SK-N-SH treated with all-trans-retinoic acid at 6 μM for 48 hours (cell line): ENCODE data around the gene SIGLEC6.

ENCODE experiments used
- ATAC-seq: fragments of 200-7000 bp; cut with Tn5 transposase; 3 replicates; pipeline ENCODE4 v1.9.1; 2020; ENCODE audit warnings: mild to moderate bottlenecking, moderate library complexity
- ARNTL ChIP-seq: fragments of 450-650 bp; formaldehyde crosslinking; IDR thresholded peaks from 2 replicates; pipeline ENCODE4 v1.5.0; 2020; ENCODE audit warnings: low read depth, mild to moderate bottlenecking, moderate library complexity, borderline replicate concordance
- BACH2 ChIP-seq: fragments of 250-450 bp; sonication (Bioruptor Pico); IDR thresholded peaks from 2 replicates; pipeline ENCODE4 v1.9.0; 2021; ENCODE audit warnings: mild to moderate bottlenecking, borderline replicate concordance
- CSDC2 ChIP-seq: fragments of 250-450 bp; sonication (Bioruptor Pico); IDR thresholded peaks from 2 replicates; pipeline ENCODE4 v1.5.0; 2020; ENCODE audit warnings: mild to moderate bottlenecking, moderate library complexity
- ESRRG ChIP-seq: fragments of 250-450 bp; sonication (Bioruptor Pico); IDR thresholded peaks from 2 replicates; pipeline ENCODE4 v1.6.1; 2021; ENCODE audit warnings: mild to moderate bottlenecking
- GLIS3 ChIP-seq: fragments of 250-450 bp; sonication (Bioruptor Pico); IDR thresholded peaks from 2 replicates; pipeline ENCODE4 v1.5.0; 2020; ENCODE audit warnings: mild to moderate bottlenecking, moderate library complexity
- ISL1 ChIP-seq: fragments of 250-450 bp; sonication (Bioruptor Pico); IDR thresholded peaks from 2 replicates; pipeline ENCODE4 v2.1.2; 2022; ENCODE audit warnings: mild to moderate bottlenecking, moderate library complexity
- OSR1 ChIP-seq: fragments of 250-450 bp; sonication (Bioruptor Pico); IDR thresholded peaks from 2 replicates; pipeline ENCODE4 v1.8.0; 2022; ENCODE audit warnings: moderate library complexity, mild to moderate bottlenecking, inconsistent platforms
- POU6F1 ChIP-seq: fragments of 250-450 bp; sonication (Bioruptor Pico); IDR thresholded peaks from 2 replicates; pipeline ENCODE4 v1.8.0; 2021; ENCODE audit warnings: low read depth, mild to moderate bottlenecking, moderate library complexity, borderline replicate concordance
- PPARA ChIP-seq: fragments of 250-450 bp; sonication (Bioruptor Pico); IDR thresholded peaks from 2 replicates; pipeline ENCODE4 v1.5.0; 2020; ENCODE audit warnings: mild to moderate bottlenecking, borderline replicate concordance
- RARB ChIP-seq: fragments of 250-450 bp; sonication (Bioruptor Pico); IDR thresholded peaks from 2 replicates; pipeline ENCODE4 v1.8.0; 2021; ENCODE audit warnings: mild to moderate bottlenecking, moderate library complexity
- TOX ChIP-seq: fragments of 250-450 bp; sonication (Bioruptor Pico); IDR thresholded peaks from 2 replicates; pipeline ENCODE4 v1.8.0; 2021; ENCODE audit warnings: mild to moderate bottlenecking, moderate library complexity, borderline replicate concordance
- ZFP3 ChIP-seq: fragments of 250-450 bp; sonication (Bioruptor Pico); IDR thresholded peaks from 2 replicates; pipeline ENCODE4 v1.5.0; 2020; ENCODE audit warnings: mild to moderate bottlenecking, moderate library complexity
- ZFP30 ChIP-seq: fragments of 450-650 bp; formaldehyde crosslinking; IDR thresholded peaks from 2 replicates; pipeline ENCODE4 v1.5.0; 2022; ENCODE audit warnings: mild to moderate bottlenecking, moderate library complexity
- ZNF565 ChIP-seq: fragments of 450-650 bp; formaldehyde crosslinking; conservative IDR thresholded peaks from 2 replicates; pipeline ENCODE4 v1.5.0; 2020; ENCODE audit warnings: low read depth, mild to moderate bottlenecking, moderate library complexity
- ZNF70 ChIP-seq: fragments of 450-650 bp; formaldehyde crosslinking; IDR thresholded peaks from 2 replicates; pipeline ENCODE4 v1.5.0; 2020; ENCODE audit warnings: mild to moderate bottlenecking, moderate library complexity
- ZNF8 ChIP-seq: fragments of 450-650 bp; formaldehyde crosslinking; IDR thresholded peaks from 2 replicates; pipeline ENCODE4 v1.5.0; 2020; ENCODE audit warnings: mild to moderate bottlenecking, moderate library complexity
- TF ChIP-seq, protein P1 (sequence below): fragments of 250-450 bp; sonication (Bioruptor Pico); IDR thresholded peaks from 2 replicates; pipeline ENCODE4 v1.8.0; 2020; ENCODE audit warnings: mild to moderate bottlenecking, moderate library complexity, borderline replicate concordance
- TF ChIP-seq, protein P2 (sequence below): fragments of 250-450 bp; sonication (Bioruptor Pico); IDR thresholded peaks from 2 replicates; pipeline ENCODE4 v1.5.1; 2021; ENCODE audit warnings: mild to moderate bottlenecking, moderate library complexity
- TF ChIP-seq, protein P3 (sequence below): fragments of 250-450 bp; sonication (Bioruptor Pico); IDR thresholded peaks from 2 replicates; pipeline ENCODE4 v1.5.0; 2020; ENCODE audit warnings: mild to moderate bottlenecking, moderate library complexity
- TF ChIP-seq, protein P4 (sequence below): fragments of 250-450 bp; sonication (Bioruptor Pico); IDR thresholded peaks from 2 replicates; pipeline ENCODE4 v1.5.1; 2020; ENCODE audit warnings: low read depth, mild to moderate bottlenecking, moderate library complexity

The SIGLEC6 gene

DNA sequence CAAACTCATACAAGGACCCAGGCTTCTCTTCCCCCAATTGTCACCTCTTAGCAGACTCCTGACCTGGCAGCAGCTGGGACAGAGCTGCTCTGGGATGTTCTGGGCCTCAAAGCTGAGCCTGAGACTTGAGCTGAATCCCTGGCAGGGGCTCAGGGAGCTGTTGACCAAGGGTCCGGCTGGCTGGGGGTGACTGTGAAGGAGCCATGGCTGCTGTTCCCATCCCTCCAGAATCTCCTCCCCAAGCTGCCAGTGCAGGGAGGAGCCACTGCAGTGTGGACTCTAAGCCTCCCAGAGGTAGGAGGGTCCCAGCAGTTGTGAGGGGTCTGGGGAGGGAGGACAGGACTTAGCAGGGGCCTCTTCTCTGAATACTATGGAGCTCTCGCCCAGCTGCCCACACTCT lies 2.2 kb downstream of the SIGLEC6 start:
- ATAC-seq: no peak
- TF ChIP-seq CSDC2 (CRISPR knock-in tag) (no peak), TOX (CRISPR knock-in tag) (no peak), ZNF70 (CRISPR knock-in tag) (no peak), ESRRG (CRISPR knock-in tag) (no peak), ZFP3 (CRISPR knock-in tag) (no peak), RARB (CRISPR knock-in tag) (no peak), ISL1 (CRISPR knock-in tag) (no peak), POU6F1 (CRISPR knock-in tag) (no peak), ZNF565 (no peak), OSR1 (CRISPR knock-in tag) (no peak), ARNTL (no peak), GLIS3 (CRISPR knock-in tag) (no peak), ZFP30 (CRISPR knock-in tag) (no peak), ZNF8 (CRISPR knock-in tag) (no peak)
- TF ChIP-seq, protein P1, sequence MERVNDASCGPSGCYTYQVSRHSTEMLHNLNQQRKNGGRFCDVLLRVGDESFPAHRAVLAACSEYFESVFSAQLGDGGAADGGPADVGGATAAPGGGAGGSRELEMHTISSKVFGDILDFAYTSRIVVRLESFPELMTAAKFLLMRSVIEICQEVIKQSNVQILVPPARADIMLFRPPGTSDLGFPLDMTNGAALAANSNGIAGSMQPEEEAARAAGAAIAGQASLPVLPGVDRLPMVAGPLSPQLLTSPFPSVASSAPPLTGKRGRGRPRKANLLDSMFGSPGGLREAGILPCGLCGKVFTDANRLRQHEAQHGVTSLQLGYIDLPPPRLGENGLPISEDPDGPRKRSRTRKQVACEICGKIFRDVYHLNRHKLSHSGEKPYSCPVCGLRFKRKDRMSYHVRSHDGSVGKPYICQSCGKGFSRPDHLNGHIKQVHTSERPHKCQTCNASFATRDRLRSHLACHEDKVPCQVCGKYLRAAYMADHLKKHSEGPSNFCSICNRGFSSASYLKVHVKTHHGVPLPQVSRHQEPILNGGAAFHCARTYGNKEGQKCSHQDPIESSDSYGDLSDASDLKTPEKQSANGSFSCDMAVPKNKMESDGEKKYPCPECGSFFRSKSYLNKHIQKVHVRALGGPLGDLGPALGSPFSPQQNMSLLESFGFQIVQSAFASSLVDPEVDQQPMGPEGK (CRISPR knock-in tag): no peak
- TF ChIP-seq, protein P2, sequence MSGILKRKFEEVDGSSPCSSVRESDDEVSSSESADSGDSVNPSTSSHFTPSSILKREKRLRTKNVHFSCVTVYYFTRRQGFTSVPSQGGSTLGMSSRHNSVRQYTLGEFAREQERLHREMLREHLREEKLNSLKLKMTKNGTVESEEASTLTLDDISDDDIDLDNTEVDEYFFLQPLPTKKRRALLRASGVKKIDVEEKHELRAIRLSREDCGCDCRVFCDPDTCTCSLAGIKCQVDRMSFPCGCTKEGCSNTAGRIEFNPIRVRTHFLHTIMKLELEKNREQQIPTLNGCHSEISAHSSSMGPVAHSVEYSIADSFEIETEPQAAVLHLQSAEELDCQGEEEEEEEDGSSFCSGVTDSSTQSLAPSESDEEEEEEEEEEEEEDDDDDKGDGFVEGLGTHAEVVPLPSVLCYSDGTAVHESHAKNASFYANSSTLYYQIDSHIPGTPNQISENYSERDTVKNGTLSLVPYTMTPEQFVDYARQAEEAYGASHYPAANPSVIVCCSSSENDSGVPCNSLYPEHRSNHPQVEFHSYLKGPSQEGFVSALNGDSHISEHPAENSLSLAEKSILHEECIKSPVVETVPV (CRISPR knock-in tag): no peak
- TF ChIP-seq, protein P3, sequence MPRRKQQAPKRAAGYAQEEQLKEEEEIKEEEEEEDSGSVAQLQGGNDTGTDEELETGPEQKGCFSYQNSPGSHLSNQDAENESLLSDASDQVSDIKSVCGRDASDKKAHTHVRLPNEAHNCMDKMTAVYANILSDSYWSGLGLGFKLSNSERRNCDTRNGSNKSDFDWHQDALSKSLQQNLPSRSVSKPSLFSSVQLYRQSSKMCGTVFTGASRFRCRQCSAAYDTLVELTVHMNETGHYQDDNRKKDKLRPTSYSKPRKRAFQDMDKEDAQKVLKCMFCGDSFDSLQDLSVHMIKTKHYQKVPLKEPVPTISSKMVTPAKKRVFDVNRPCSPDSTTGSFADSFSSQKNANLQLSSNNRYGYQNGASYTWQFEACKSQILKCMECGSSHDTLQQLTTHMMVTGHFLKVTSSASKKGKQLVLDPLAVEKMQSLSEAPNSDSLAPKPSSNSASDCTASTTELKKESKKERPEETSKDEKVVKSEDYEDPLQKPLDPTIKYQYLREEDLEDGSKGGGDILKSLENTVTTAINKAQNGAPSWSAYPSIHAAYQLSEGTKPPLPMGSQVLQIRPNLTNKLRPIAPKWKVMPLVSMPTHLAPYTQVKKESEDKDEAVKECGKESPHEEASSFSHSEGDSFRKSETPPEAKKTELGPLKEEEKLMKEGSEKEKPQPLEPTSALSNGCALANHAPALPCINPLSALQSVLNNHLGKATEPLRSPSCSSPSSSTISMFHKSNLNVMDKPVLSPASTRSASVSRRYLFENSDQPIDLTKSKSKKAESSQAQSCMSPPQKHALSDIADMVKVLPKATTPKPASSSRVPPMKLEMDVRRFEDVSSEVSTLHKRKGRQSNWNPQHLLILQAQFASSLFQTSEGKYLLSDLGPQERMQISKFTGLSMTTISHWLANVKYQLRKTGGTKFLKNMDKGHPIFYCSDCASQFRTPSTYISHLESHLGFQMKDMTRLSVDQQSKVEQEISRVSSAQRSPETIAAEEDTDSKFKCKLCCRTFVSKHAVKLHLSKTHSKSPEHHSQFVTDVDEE (CRISPR knock-in tag): no peak

DNA sequence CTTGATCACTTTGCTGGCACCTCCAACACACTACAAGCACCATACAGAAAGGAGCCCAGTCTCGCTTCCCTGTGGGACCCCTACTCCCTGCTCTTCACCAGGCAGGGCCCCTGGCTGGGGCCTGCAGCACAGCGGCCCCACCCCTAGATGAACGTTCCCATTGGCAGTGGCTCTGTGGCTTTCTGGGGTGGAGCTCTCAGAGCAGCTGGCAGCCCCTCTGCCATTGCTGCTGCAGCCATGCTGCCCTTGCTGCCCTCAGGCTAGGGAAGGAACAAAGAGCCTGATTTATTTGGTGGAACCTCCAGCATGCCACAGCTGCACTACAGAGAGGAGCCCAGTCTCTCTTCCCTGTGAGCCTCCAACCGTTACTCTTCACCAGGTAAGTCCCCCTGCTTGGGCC lies 5.8 kb downstream of the SIGLEC6 start:
- ATAC-seq: no peak
- TF ChIP-seq POU6F1 (CRISPR knock-in tag) (no peak), OSR1 (CRISPR knock-in tag) (no peak)
- TF ChIP-seq, all 23 proteins: peak for 0

- TF ChIP-seq OSR1 (CRISPR knock-in tag): no peak
- TF ChIP-seq BACH2 (CRISPR knock-in tag): no peak
- no peak for TF ChIP-seq ARNTL
- TF ChIP-seq ESRRG (CRISPR knock-in tag): no peak
- TF ChIP-seq GLIS3 (CRISPR knock-in tag): no peak
- TF ChIP-seq RARB (CRISPR knock-in tag): no peak
- no peak for TF ChIP-seq PPARA
- TF ChIP-seq, protein P2 (CRISPR knock-in tag): no peak
- TF ChIP-seq, protein P4, sequence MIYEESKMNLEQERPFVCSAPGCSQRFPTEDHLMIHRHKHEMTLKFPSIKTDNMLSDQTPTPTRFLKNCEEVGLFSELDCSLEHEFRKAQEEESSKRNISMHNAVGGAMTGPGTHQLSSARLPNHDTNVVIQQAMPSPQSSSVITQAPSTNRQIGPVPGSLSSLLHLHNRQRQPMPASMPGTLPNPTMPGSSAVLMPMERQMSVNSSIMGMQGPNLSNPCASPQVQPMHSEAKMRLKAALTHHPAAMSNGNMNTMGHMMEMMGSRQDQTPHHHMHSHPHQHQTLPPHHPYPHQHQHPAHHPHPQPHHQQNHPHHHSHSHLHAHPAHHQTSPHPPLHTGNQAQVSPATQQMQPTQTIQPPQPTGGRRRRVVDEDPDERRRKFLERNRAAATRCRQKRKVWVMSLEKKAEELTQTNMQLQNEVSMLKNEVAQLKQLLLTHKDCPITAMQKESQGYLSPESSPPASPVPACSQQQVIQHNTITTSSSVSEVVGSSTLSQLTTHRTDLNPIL (CRISPR knock-in tag): no peak
- no peak for TF ChIP-seq TOX (CRISPR knock-in tag)
- TF ChIP-seq CSDC2 (CRISPR knock-in tag): no peak
- TF ChIP-seq, all 23 proteins: peak for 0
- ATAC-seq: no peak
Observed at GRCh38 chr19:51524666-51525264, 6.7 kb downstream of the SIGLEC6 start.
